DMS 273 treated with DMSO at 0.1 percent for 48 hours (cell line): Measurements from ENCODE around the gene REC8.

ENCODE experiments used
- DNase-seq: peaks from one replicate; lab custom pipeline; 2025; lab: John Stamatoyannopoulos, UW

REC8 gene, protein sequence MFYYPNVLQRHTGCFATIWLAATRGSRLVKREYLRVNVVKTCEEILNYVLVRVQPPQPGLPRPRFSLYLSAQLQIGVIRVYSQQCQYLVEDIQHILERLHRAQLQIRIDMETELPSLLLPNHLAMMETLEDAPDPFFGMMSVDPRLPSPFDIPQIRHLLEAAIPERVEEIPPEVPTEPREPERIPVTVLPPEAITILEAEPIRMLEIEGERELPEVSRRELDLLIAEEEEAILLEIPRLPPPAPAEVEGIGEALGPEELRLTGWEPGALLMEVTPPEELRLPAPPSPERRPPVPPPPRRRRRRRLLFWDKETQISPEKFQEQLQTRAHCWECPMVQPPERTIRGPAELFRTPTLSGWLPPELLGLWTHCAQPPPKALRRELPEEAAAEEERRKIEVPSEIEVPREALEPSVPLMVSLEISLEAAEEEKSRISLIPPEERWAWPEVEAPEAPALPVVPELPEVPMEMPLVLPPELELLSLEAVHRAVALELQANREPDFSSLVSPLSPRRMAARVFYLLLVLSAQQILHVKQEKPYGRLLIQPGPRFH

DNA sequence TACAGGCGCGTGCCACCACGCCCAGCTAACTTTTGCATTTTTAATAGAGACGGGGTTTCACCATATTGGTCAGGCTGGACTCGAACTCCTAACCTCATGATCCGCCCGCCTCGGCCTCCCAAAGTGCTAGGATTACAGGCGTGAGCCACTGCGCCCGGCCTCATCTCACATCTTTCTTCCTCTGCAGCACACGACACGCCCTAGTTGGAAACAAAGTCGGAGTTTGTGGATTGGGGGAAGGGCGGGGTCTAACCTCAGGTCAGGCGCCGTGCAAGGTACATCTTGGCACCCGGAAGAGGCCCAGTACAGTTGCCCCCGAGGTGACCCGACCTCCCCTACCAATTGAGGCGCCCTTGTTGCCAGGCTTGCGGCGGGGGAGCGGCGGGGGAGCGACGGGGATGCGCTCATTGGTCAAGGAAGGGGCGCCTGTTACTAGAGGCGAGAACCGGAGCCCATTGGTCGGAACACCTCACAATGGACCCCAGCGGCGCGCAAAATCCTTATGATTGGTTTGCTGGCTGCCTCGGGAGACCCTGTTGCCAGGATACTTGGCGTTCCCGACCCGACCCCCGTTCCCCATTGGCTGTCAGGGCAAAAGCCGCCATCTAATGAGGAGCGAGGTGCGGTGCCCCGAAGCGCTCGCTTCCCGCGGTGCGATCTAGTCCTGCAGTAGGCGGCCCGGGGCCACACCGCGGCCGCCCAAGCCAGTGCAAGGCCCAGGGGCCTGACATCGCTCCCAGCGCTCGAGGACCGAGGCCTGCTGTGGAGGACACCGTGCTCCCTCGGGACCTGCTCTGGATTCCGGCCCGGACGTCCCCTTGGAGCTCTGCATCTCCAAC, at the start of gene REC8:
TSS of gene REC8 (plus strand) at position 659 of the 839 bp plus-strand sequence. CDS start 473 bp downstream, outside the sequence.
- peak; percentile 98 for DNase-seq

DNA sequence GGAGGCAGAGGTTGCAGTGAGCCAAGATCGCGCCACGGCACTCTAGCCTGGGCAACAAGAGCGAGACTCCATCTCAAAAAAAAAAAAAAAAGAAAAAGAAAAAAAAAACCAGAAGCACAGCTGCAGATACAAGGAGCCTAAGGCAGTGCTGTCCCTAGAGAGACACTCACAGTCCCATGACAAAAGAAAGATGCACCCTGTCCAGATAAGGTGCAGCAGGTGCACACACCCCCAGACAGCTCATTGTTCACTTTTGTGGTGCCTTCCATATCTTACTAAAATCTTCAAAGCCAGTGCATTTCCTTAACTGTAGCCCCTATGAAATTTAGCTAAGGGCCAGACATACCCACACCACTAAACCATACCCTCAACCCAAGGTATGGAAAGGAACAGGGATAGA, 49.5 kb upstream of the REC8 start:
- DNase-seq: no peak

DNA sequence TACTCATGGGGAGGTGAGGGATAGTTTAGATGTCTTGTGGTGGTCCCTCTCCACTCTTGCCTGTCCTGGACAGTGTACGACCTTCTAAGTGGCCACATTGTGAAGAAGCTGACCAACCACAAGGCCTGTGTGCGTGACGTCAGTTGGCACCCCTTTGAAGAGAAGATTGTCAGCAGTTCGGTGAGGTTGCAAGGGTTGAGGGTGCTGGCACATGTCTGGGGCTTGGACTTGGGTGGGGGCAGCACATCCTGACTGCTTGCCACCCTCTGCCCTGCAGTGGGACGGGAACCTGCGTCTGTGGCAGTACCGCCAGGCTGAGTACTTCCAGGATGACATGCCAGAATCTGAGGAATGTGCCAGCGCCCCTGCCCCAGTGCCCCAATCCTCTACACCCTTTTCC, 49.0 kb upstream of the REC8 start:
- no peak for DNase-seq

- DNase-seq: no peak
Measured at GRCh38 chr14:24123424-24124417, 48.2 kb upstream of the REC8 start.

GRCh38 chr14:24126939-24127338, 44.9 kb upstream of the REC8 start:
- DNase-seq: no peak

DNA sequence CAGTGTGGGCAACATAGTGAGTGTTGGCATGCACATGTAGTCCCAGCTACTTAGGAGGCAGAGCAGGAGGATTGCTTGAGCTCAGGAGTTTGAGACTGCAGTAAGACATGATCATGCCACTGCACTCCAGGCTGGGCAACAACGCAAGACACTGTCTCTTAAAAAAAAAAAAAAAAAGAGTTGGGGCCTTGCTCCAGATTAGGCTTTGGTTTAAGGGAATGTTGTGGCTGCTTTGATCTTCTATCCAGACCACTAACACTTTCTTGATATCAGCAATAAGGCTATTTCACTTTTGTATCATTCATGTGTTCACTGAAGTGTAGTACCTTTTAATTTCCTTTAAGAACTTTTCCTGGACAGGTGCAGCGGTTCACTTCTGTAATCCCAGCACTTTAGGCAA, 44.2 kb upstream of the REC8 start:
- DNase-seq: no peak

DNA sequence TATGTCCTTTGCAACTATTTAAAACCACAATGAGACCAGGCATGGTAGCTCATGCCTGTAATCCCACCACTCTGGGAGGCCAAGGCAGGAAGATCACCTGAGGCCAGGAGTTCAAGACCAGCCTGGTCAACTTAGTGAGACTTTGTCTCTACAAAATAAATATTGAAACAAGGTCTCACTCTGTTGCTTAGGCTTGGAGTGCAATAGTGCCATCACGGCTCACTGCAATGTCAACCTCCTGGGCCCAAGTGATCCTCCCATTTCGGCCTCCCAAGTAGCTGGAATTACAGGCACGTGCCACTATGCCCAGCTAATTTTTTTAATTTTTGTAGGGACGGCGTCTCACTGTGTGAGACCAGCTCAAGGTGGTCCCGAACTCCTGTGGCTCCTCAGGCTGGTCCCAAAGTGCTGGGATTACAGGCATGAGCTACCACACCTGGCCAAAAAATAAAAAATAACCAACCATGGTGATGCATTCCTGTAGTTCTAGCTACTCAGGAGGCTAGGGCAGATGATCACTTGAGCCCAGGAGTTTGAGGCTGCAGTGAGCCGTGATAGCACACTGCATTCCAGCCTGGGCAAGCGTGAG, 42.4 kb upstream of the REC8 start:
- DNase-seq: no peak

- no peak for DNase-seq
Measured at GRCh38 chr14:24130380-24130716, 41.5 kb upstream of the REC8 start, which contains the start of gene FITM1. FITM1 (plus strand) TSS chr14:24130659; CDS start chr14:24131564, 905 bp downstream.

- DNase-seq: no peak
Measured at GRCh38 chr14:24130717-24131548, 40.9 kb upstream of the REC8 start.

- no peak for DNase-seq
Measured at GRCh38 chr14:24131549-24131966, 40.3 kb upstream of the REC8 start.

DNA sequence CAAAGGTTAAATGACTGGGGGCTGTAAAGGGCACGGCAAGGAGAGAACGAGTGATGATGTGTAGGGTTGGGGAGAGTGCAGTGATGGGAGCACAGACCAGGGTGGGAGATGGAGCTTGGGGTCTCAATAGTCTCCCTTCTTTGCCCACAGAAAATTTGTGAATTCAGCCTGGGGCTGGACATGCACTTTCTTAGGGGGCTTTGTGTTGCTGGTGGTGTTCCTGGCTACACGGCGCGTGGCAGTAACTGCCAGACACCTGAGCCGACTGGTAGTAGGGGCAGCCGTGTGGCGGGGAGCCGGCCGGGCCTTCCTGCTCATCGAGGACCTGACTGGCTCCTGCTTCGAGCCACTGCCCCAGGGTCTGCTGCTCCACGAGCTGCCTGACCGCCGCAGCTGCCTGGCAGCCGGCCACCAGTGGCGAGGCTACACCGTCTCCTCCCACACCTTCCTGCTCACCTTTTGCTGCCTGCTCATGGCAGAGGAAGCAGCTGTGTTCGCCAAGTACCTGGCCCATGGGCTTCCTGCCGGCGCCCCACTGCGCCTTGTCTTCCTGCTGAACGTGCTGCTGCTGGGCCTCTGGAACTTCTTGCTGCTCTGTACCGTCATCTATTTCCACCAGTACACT, 39.7 kb upstream of the REC8 start:
- DNase-seq: no peak

GRCh38 chr14:24132976-24133375, 38.9 kb upstream of the REC8 start:
- DNase-seq: no peak

GRCh38 chr14:24133735-24134134, 38.1 kb upstream of the REC8 start:
- DNase-seq: no peak

- no peak for DNase-seq
Measured at GRCh38 chr14:24135584-24135833, 36.4 kb upstream of the REC8 start.

GRCh38 chr14:24135834-24136683, 35.8 kb upstream of the REC8 start, which contains the start of gene PSME1:
PSME1 (plus strand) TSS chr14:24136194; CDS start chr14:24136263, 69 bp downstream.
- peak; percentile 67 for DNase-seq

GRCh38 chr14:24136684-24137528, 35.0 kb upstream of the REC8 start:
- no peak for DNase-seq

- no peak for DNase-seq
Measured at GRCh38 chr14:24137529-24138395, 34.1 kb upstream of the REC8 start.
